GM12891 (cell line): Measurements from ENCODE around the gene CHRNE.

Experiments used
- POLR2A ChIP-seq: IDR thresholded peaks from 2 replicates; pipeline ENCODE4 v1.6.1; 2011; ENCODE audit warnings: low read depth, low read length, control low read depth
- POLR2AphosphoS5 ChIP-seq: IDR thresholded peaks from 2 replicates; pipeline ENCODE4 v1.6.1; 2011; ENCODE audit warnings: low read depth, low read length, control low read depth
- POU2F2 ChIP-seq: IDR thresholded peaks from 2 replicates; pipeline ENCODE4 v1.6.1; 2011; ENCODE audit warnings: low read depth, mild to moderate bottlenecking, control low read depth, low read length, moderate library complexity
- SPI1 ChIP-seq: IDR thresholded peaks from 2 replicates; pipeline ENCODE4 v1.6.1; 2011; ENCODE audit warnings: low read depth, low read length, control low read depth
- TAF1 ChIP-seq: IDR thresholded peaks from 2 replicates; pipeline ENCODE4 v1.6.1; 2011; ENCODE audit warnings: low read depth, low read length, control low read depth

GRCh38 chr17:4934173-4934979, 31.5 kb upstream of the CHRNE start:
- no peak for TF ChIP-seq TAF1
- TF ChIP-seq POLR2A: peak; percentile 60
- TF ChIP-seq POLR2AphosphoS5: 0 out of 2 replicates have a peak, but pooled peaks have one; percentile 21
- no peak for TF ChIP-seq SPI1
- no peak for TF ChIP-seq POU2F2
